Neural cell (in vitro differentiated cells): ENCODE data around the gene SDK1.

Source experiments
- EZH2 ChIP-seq: fragments of 200-600, 300-800 bp; shearing (Covaris generic), sonication (generic); IDR thresholded peaks from 2 replicates; pipeline ENCODE4 v1.6.1; 2014; ENCODE audit warnings: antibody characterized with exemption, low read length, borderline replicate concordance, mild to moderate bottlenecking; ENCODE audit not compliant: insufficient read depth, poor library complexity, severe bottlenecking
- MXI1 ChIP-seq: fragments of 450-650 bp; conservative IDR thresholded peaks from 2 replicates; pipeline ENCODE4 v1.6.1; 2014; ENCODE audit warnings: antibody characterized with exemption, mild to moderate bottlenecking; ENCODE audit not compliant: poor library complexity, severe bottlenecking
- POLR2AphosphoS5 ChIP-seq: IDR thresholded peaks from 2 replicates; pipeline ENCODE4 v1.6.1; 2012
- SMC3 ChIP-seq: fragments of 450-650 bp; conservative IDR thresholded peaks from 2 replicates; pipeline ENCODE4 v1.6.1; 2014; ENCODE audit warnings: antibody characterized with exemption, mild to moderate bottlenecking, moderate library complexity; ENCODE audit not compliant: poor library complexity
- TAF1 ChIP-seq: IDR thresholded peaks from 2 replicates; pipeline ENCODE4 v1.6.1; 2012; ENCODE audit warnings: low read depth
- TF ChIP-seq, protein P1 (sequence below): fragments of 450-650 bp; IDR thresholded peaks from 2 replicates; pipeline ENCODE4 v1.5.1; 2014; ENCODE audit warnings: antibody characterized with exemption, mild to moderate bottlenecking, moderate library complexity; ENCODE audit not compliant: poor library complexity, severe bottlenecking

DNA sequence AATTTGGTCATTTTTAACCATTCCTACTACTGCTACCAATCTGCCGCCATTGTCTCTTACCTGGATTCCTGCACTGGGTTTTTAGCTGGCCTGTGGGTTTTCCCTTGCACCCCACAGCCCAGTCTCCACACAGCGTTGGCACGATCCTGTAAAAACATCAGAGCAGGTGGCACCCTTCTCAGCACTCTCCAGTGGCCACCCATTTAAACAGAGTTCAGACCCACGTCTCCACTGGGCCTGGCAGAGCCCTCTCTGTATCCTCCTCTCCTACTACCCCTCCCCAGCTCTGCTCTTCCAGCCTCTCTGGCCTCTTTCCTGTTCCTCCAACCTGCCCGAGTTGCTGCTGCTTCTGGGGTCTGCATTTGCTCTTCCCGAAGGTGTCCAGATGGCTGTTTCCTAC lies 259.4 kb downstream of the SDK1 start:
- TF ChIP-seq TAF1 (no peak), MXI1 (no peak), SMC3 (no peak), POLR2AphosphoS5 (no peak), EZH2 (no peak)
- TF ChIP-seq, protein P1, sequence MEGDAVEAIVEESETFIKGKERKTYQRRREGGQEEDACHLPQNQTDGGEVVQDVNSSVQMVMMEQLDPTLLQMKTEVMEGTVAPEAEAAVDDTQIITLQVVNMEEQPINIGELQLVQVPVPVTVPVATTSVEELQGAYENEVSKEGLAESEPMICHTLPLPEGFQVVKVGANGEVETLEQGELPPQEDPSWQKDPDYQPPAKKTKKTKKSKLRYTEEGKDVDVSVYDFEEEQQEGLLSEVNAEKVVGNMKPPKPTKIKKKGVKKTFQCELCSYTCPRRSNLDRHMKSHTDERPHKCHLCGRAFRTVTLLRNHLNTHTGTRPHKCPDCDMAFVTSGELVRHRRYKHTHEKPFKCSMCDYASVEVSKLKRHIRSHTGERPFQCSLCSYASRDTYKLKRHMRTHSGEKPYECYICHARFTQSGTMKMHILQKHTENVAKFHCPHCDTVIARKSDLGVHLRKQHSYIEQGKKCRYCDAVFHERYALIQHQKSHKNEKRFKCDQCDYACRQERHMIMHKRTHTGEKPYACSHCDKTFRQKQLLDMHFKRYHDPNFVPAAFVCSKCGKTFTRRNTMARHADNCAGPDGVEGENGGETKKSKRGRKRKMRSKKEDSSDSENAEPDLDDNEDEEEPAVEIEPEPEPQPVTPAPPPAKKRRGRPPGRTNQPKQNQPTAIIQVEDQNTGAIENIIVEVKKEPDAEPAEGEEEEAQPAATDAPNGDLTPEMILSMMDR, result no peak
